CD4-positive, alpha-beta T cell treated with Interferon alpha-2 for 1 hour (primary cell): ENCODE results near the gene YKT6.

ENCODE experiments used
- DNase-seq, 2 donors: peaks; one replicate each; pipeline ENCODE4 v3.0.0-alpha.2; 2020 to 2022

YKT6 gene

DNA sequence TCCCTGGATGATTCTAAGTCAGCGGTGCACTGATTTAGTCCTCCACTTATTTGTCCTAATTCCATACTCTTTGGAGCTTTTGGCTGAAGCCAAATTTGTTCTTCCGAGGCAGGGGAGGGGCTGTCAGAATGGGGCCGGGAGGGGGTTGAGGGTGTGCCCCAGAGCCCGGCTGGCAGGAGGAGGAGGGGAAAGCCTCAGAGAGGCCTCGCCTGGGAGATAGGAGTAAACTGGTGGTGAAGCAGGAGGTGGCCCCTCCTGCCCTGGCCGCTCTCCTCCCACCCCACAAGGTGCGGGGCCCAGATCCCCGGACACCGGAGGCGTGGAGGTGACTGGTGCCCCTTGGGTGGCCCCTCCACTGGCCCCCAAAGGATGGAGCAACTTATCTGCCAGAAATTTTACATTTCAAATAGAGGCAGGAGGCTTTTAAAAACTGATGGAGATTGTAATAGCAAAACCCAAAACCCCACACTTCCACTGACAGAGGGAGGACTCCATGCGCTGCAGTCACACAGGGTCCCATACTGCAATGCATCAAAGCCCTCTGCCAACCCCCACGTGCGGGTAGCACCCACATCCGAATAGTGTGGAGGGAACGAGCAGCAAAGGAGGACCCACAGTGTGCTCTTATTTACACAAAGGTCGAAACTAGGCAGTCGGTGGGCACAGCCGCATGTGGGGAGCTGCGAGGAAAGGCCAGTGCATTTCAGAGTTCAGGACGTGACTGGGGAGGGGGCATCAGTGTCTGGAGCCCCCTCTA, 62.7 kb downstream of the YKT6 start:
- no peak for DNase-seq
